AG04449 (cell line): ENCODE results near the gene NLRP5.
"Not testable (repeated sequence)": the region's sequence is repeated elsewhere in the genome, so short reads cannot be mapped to it uniquely, and the experiment has no call there.

ENCODE experiments used
- CTCF ChIA-PET: fragments of 350-600 bp; formaldehyde crosslinking; extraction: SDS; loops from one replicate; lab custom pipeline; 2021; ENCODE audit warnings: antibody characterized with exemption; lab: Yijun Ruan, JAX
- POLR2A ChIA-PET: fragments of 400-600, 350-600 bp; formaldehyde crosslinking; extraction: SDS; loops from one replicate; lab custom pipeline; 2020; ENCODE audit warnings: antibody characterized with exemption, inconsistent platforms; lab: Yijun Ruan, JAX
- DNase-seq: peaks from one replicate; pipeline ENCODE4 v3.0.0-alpha.2; 2010; ENCODE audit warnings: low read depth, low spot score
- H3K4me3 ChIP-seq: 2 replicates; pipeline ENCODE4 v1.5.1; 2011; ENCODE audit warnings: low read depth, mild to moderate bottlenecking, control low read depth, low read length
- TF ChIP-seq, protein P1 (sequence below): IDR thresholded peaks from one replicate; pipeline ENCODE4 v1.5.1; 2011; ENCODE audit warnings: mild to moderate bottlenecking, moderate library complexity, low read length, control low read depth, inconsistent platforms; ENCODE audit not compliant: insufficient read depth; ENCODE audit errors: missing control alignments

NLRP5 gene

DNA sequence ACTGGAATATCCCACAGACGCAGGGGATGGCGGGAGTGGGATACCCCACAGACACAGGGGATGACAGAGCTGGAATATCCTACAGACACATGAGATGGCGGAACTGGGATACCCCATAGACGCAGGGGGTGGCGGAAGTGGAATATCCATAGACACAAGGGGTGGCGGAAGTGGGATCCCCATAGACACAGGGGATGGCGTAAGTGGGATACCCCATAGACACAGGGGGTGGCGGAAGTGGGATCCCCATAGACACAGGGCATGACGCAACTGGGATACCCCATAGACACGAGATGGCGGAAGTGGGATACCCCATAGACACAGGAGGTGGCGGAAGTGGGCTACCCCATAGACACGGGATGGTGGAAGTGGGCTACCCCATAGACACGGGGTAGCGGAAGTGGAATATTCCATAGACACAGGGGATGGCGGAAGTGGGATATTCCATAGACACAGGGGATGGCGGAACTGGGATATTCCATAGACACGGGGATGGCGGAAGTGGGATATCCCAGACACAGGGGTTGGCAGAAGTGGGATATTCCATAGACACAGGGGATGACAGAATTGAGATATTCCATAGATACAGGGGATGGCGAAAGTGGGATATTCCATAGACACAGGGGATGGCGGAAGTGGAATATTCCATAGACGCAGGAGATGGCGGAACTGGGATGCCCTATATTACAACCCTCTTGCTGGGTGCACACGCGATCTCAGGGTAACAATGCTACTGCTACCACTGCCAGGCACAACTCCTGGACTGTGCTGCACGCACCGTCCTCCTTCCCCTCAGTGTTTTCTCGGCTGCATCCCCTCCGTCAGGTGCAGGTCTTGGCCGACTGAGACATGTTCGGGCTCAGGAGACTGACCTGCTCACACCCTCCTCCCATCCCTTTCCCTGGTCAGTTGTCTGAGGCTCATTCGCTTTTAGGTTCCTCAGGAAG lies 106.4 kb downstream of the NLRP5 start:
- DNase-seq, result no peak
- no peak overlapping the region for H3K4me3 ChIP-seq
- CTCF ChIA-PET, result no interaction called here
- TF ChIP-seq, protein P1, sequence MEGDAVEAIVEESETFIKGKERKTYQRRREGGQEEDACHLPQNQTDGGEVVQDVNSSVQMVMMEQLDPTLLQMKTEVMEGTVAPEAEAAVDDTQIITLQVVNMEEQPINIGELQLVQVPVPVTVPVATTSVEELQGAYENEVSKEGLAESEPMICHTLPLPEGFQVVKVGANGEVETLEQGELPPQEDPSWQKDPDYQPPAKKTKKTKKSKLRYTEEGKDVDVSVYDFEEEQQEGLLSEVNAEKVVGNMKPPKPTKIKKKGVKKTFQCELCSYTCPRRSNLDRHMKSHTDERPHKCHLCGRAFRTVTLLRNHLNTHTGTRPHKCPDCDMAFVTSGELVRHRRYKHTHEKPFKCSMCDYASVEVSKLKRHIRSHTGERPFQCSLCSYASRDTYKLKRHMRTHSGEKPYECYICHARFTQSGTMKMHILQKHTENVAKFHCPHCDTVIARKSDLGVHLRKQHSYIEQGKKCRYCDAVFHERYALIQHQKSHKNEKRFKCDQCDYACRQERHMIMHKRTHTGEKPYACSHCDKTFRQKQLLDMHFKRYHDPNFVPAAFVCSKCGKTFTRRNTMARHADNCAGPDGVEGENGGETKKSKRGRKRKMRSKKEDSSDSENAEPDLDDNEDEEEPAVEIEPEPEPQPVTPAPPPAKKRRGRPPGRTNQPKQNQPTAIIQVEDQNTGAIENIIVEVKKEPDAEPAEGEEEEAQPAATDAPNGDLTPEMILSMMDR, result no peak
- POLR2A ChIA-PET, result no interaction called here

DNA sequence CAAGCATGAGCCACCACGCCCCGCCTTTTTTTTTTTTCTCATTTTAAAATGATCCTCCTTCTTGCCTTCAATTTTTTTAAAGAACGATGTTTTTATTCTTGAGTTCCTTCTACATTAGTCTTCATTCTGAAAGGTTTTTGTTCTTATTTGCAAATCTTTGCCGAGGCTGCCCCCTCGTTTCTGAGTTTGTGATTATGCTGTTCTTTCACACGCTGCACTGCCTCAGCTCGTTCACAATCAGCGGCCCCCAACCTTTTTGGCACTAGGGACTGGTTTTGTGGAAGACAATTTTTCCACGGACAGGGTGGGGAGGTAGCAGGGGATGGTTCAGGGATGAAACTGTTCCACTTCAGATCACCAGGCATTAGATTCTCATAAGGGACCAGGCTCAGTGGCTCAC lies 107.9 kb downstream of the NLRP5 start:
- TF ChIP-seq, protein P1, result no peak
- CTCF ChIA-PET, result interaction anchor here (1.7 kb wide), 1 partner anchor 13 kb away, joined by 4 read pairs; no protein-coding TSS in a partner anchor
- DNase-seq, result no peak

GRCh38 chr19:56096665-56097064 lies 110.1 kb downstream of the NLRP5 start:
- TF ChIP-seq, protein P1, result no peak
- ChIA-PET CTCF (interaction anchor here (1.3 to 1.5 kb wide), 4 partner anchors 14 to 31 kb away, joined by 3 to 6 read pairs (median 4); no protein-coding TSS in a partner anchor), POLR2A (no interaction called here)

More for the DNA sequence above, 107.9 kb downstream of the NLRP5 start:
- POLR2A ChIA-PET, result no interaction called here
- no peak overlapping the region for H3K4me3 ChIP-seq

DNA sequence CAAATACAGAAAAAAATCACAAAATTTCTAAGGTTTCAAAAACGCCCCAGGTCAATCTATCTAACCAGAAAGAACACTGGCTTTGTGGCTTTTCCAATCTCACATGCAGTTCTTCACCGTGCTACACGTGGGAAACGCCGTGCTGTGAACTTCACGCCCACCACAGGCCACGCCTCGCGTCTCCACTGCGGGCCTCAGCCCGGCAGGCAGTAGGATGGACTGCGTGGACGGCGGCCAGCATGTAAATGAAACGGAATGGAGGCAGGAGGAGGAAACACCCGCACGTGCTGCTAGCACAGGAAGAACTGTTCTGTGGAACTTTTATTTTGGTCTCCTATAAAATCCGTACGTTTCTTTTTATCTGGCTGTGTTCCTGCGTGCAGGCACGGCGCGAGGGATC lies 110.7 kb downstream of the NLRP5 start:
- ChIA-PET CTCF (interaction anchor here (1.3 kb wide), 1 partner anchor 21 kb away, joined by 3 read pairs; no protein-coding TSS in a partner anchor), POLR2A (no interaction called here)
- DNase-seq, result no peak
- H3K4me3 ChIP-seq, result no peak overlapping the region
- TF ChIP-seq, protein P1, result no peak

More at GRCh38 chr19:56096665-56097064, 110.1 kb downstream of the NLRP5 start:
- no peak overlapping the region for H3K4me3 ChIP-seq
- DNase-seq, result no peak

GRCh38 chr19:56097776-56098175 lies 111.2 kb downstream of the NLRP5 start:
- CTCF ChIA-PET, result no interaction called here
- no peak for DNase-seq
- POLR2A ChIA-PET, result no interaction called here
- no peak overlapping the region for H3K4me3 ChIP-seq
- TF ChIP-seq, protein P1, result no peak

DNA sequence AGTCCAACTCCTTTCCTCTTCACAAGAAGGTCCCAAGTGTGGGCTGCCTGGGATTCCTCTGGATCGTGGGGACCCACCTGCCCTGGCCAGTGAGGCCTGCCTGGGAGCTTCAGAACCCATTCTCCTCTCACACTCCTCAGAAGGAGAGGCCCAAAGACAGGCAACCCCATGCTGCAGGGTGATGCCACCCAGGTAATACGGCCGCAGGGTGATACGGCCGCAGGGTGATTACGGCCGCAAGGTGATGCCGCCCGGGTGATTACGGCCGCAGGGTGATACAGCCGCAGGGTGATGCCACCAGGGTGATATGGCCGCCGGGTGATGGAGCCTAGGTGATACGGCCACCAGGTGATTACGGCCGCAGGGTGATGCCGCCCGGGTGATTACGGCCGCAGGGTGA lies 111.7 kb downstream of the NLRP5 start:
- POLR2A ChIA-PET, DNase-seq, H3K4me3 ChIP-seq, CTCF ChIA-PET: not testable (repeated sequence)
